HepG2 (cell line): ENCODE data around the gene RAPGEF5. TPM values are rescaled to one million over a fixed set of nuclear protein-coding genes. Genes with fewer than 3 reads are reported as not detected.

Experiments used
- ATAC-seq: fragments of 200-7000 bp; cut with Tn5 transposase; 3 replicates; pipeline ENCODE4 v1.9.1; 2020; ENCODE audit warnings: mild to moderate bottlenecking, moderate library complexity
- BruUV-seq: library from RNA; stranded (reverse); fragments of 400-500 nt; replicated peaks from 2 replicates; lab custom pipeline; 2021; lab: Mats Ljungman, UMichigan
- CTCF ChIA-PET: fragments of 300-600 bp; formaldehyde crosslinking; extraction: SDS; loops from one replicate; lab custom pipeline; 2021; ENCODE audit warnings: low total read pairs, inconsistent platforms, low intra/inter-chr PET ratio; lab: Yijun Ruan, JAX
- POLR2A ChIA-PET: fragments of 350-600 bp; sonication (Branson Sonifier 250); formaldehyde crosslinking; loops from one replicate; lab custom pipeline; 2020; ENCODE audit warnings: antibody characterized with exemption, inconsistent platforms; lab: Yijun Ruan, JAX
- DNase-seq: peaks from one replicate; pipeline ENCODE4 v3.0.0-alpha.2; 2015; ENCODE audit warnings: low spot score
- FAIRE-seq: peaks from 3 replicates; lab custom pipeline; 2011; peaks lifted over from hg19 to GRCh38; lab: Jason Lieb, UNC
- H2AFZ ChIP-seq: one replicate; pipeline ENCODE4 v1.6.1; 2011; ENCODE audit warnings: low read length, inconsistent platforms
- H3K27ac ChIP-seq: fragments of 300-600 bp; 3 replicates; pipeline ENCODE4 v1.8.0; 2011; ENCODE audit warnings: mixed run types, mild to moderate bottlenecking, mixed read lengths, low read length, inconsistent platforms; ENCODE audit not compliant: insufficient read depth; ENCODE audit errors: extremely low read length
- H3K27me3 ChIP-seq, 2 experiments: fragments of 200-600 bp in 1 of 2; 2 replicates in 1 of 2; 3 replicates in 1 of 2; pipeline versions ENCODE4 v1.6.0 to v1.8.0; 2011; ENCODE audit warnings: low read length in 2 of 2, mild to moderate bottlenecking in 2 of 2, moderate library complexity in 2 of 2, inconsistent platforms in 1 of 2; ENCODE audit not compliant: insufficient read depth in 2 of 2, control insufficient read depth in 1 of 2
- H3K36me3 ChIP-seq, 2 experiments: fragments of 200-600 bp in 1 of 2; replicated peaks in 1 of 2; 2 replicates in 1 of 2; 3 replicates in 1 of 2; pipeline versions ENCODE4 v1.5.1 to v1.8.0; 2011; ENCODE audit warnings: low read length in 2 of 2, inconsistent platforms in 1 of 2; ENCODE audit not compliant: insufficient read depth in 2 of 2, control insufficient read depth in 1 of 2
- H3K4me1 ChIP-seq: 2 replicates; pipeline ENCODE4 v1.5.1; 2012; ENCODE audit warnings: low read length, inconsistent platforms; ENCODE audit not compliant: insufficient read depth
- H3K4me2 ChIP-seq: 2 replicates; pipeline ENCODE4 v1.6.0; 2011; ENCODE audit warnings: low read depth, low read length, inconsistent platforms
- H3K4me3 ChIP-seq, 3 experiments: fragments of 200-600 bp in 1 of 3; sonication (generic), shearing (Covaris generic) in 1 of 3; replicated peaks in 1 of 3; 2 replicates each; pipeline ENCODE4 v1.5.1; 2011 to 2016; ENCODE audit warnings: low read length in 3 of 3, inconsistent platforms in 2 of 3, low read depth in 2 of 3, mild to moderate bottlenecking in 2 of 3, control low read depth in 1 of 3, mixed read lengths in 1 of 3; ENCODE audit not compliant: insufficient read depth in 1 of 3
- H3K79me2 ChIP-seq: one replicate; pipeline ENCODE4 v1.6.1; 2011; ENCODE audit warnings: low read length, inconsistent platforms; ENCODE audit not compliant: insufficient read depth
- H3K9ac ChIP-seq: 2 replicates; pipeline ENCODE4 v1.6.0; 2011; ENCODE audit warnings: mild to moderate bottlenecking, low read depth, low read length, inconsistent platforms; ENCODE audit not compliant: insufficient read depth
- H3K9me3 ChIP-seq: 2 replicates; pipeline ENCODE4 v1.5.1; 2012; ENCODE audit warnings: mild to moderate bottlenecking, low read length
- H4K20me1 ChIP-seq: 2 replicates; pipeline ENCODE4 v1.6.0; 2011; ENCODE audit warnings: inconsistent platforms, mild to moderate bottlenecking, low read length, moderate library complexity; ENCODE audit not compliant: insufficient read depth
- CREB3 ChIP-seq: sonication (generic); formaldehyde crosslinking; IDR thresholded peaks from 2 replicates; pipeline ENCODE4 v1.5.0; 2020; ENCODE audit warnings: missing genetic modification reagents
- ELF4 ChIP-seq: sonication (generic); formaldehyde crosslinking; IDR thresholded peaks from 2 replicates; pipeline ENCODE4 v1.5.0; 2020; ENCODE audit warnings: missing genetic modification reagents, mild to moderate bottlenecking, moderate library complexity, borderline replicate concordance
- GFI1 ChIP-seq: sonication (generic); formaldehyde crosslinking; IDR thresholded peaks from 2 replicates; pipeline ENCODE4 v1.5.0; 2020; ENCODE audit warnings: missing genetic modification reagents, mild to moderate bottlenecking, borderline replicate concordance
- GLI4 ChIP-seq: sonication (generic); formaldehyde crosslinking; IDR thresholded peaks from 2 replicates; pipeline ENCODE4 v1.5.1; 2020; ENCODE audit warnings: missing genetic modification reagents, mild to moderate bottlenecking, moderate library complexity, borderline replicate concordance
- GTF2F1 ChIP-seq: fragments of 150-350 bp; IDR thresholded peaks from 2 replicates; pipeline ENCODE4 v1.6.1; 2014; ENCODE audit warnings: low read length
- POLR2AphosphoS5 ChIP-seq: IDR thresholded peaks from 2 replicates; pipeline ENCODE4 v1.6.1; 2012; ENCODE audit warnings: low read depth, low read length
- RNF2 ChIP-seq: fragments of 450-650 bp; conservative IDR thresholded peaks from 2 replicates; pipeline ENCODE4 v1.6.1; 2016; ENCODE audit warnings: low read depth
- TERF1 ChIP-seq: sonication (generic); formaldehyde crosslinking; IDR thresholded peaks from 2 replicates; pipeline ENCODE4 v1.8.0; 2022; ENCODE audit warnings: mild to moderate bottlenecking, missing genetic modification reagents, moderate library complexity
- ZEB1 ChIP-seq: IDR thresholded peaks from 2 replicates; pipeline ENCODE4 v1.6.1; 2012; ENCODE audit warnings: mild to moderate bottlenecking, low read depth, inconsistent platforms; ENCODE audit not compliant: insufficient replicate concordance
- WGBS: methylation state at CpG from one replicate; pipeline ENCODE4 v1.1.6; 2017; ENCODE audit warnings: low lambda C conversion rate; 5-methylcytosine and 5-hydroxymethylcytosine counted together
- in situ Hi-C: cut with HindIII; loops from 2 replicates; pipeline ENCODE4 v1.10.0; 2017; ENCODE audit warnings: low pct_unique_long_range_greater_than_20kb; ENCODE audit not compliant: extremely low pct_ligation_motif_present
- intact Hi-C: fragments of 100-400 bp; cut with micrococcal nuclease; formaldehyde crosslinking; loops from one replicate; pipeline ENCODE4 v1.10.0; 2022; ENCODE audit not compliant: unreplicated experiment
- polyA plus RNA-seq, 8 experiments: library from polyadenylated mRNA; depleted of rRNA in 3 of 8; stranded (reverse) in 7 of 8; unstranded in 1 of 8; fragments of >200 nt; fragmentation: Illumina TruSeq in 4 of 8; extraction: Trizol in 4 of 8; gene quantifications; 2 replicates each; pipeline versions ENCODE4 v1.2.1 to v1.2.3, GENCODE V29; 2011 to 2016; ENCODE audit warnings: low read depth in 4 of 8, missing spikeins in 1 of 8, mixed read lengths in 1 of 8; ENCODE audit not compliant: insufficient read depth in 1 of 8
- total RNA-seq, 5 experiments: library from RNA; depleted of rRNA; stranded (reverse); fragments of >200 nt; fragmentation: Illumina TruSeq; extraction: Trizol; gene quantifications; 2 replicates each; pipeline ENCODE4 v1.2.3, GENCODE V29; 2016; ENCODE audit warnings: low read depth in 1 of 5

The RAPGEF5 gene
- total and polyA plus RNA-seq, 2 of the 13 experiments (the other 11 are each of a cell fraction or from before 2014, with no cell fraction given): 17.1 to 23.4 TPM

- no peaks in the 10 kb centered on the region; the same call in 1 of the 2 replicates for H4K20me1 ChIP-seq
- H3K4me1 ChIP-seq: no peaks in the 10 kb centered on the region
- H3K4me2 ChIP-seq: no peak overlapping the region
- no peak overlapping the region for H3K27ac ChIP-seq
- BruUV-seq: no TSS peak
- H3K9me3 ChIP-seq: no peaks in the 10 kb centered on the region
- in situ Hi-C loops: no loop called here
- no peak overlapping the region for H3K9ac ChIP-seq
- no peak for FAIRE-seq
- CTCF ChIA-PET: no interaction called here
- H3K4me3 ChIP-seq: no peak overlapping the region
- POLR2A ChIA-PET: no interaction called here
- ATAC-seq: no peak
- TF ChIP-seq CREB3 (CRISPR knock-in tag) (no peak), RNF2 (no peak), GTF2F1 (no peak), POLR2AphosphoS5 (no peak), GFI1 (CRISPR knock-in tag) (no peak), ELF4 (CRISPR knock-in tag) (no peak), GLI4 (CRISPR knock-in tag) (no peak), TERF1 (no peak), ZEB1 (no peak)
- intact Hi-C loops: no loop called here
- peaks cover 17 to 74% of the 10 kb centered on the region in 2 experiments for H3K36me3 ChIP-seq
- no peaks in the 10 kb centered on the region for H3K27me3 ChIP-seq
- no peak overlapping the region for H2AFZ ChIP-seq
- 87% methylated on average over 6 of the region's 6 CpGs for WGBS
- no peaks in the 10 kb centered on the region for H3K79me2 ChIP-seq
- DNase-seq: peak; percentile 5
These were observed 167.2 kb downstream of the RAPGEF5 start for GRCh38 chr7:22189741-22190140.
